Ovary (tissue), 3 donors: ENCODE measurements around the gene JAG2.

Experiments
- EP300 ChIP-seq: sonication (generic); formaldehyde crosslinking; IDR thresholded peaks from one replicate; pipeline ENCODE4 v1.6.1; 2017; ENCODE audit warnings: antibody characterized with exemption
- POLR2A ChIP-seq: fragments of 450-650 bp; IDR thresholded peaks from one replicate; pipeline ENCODE4 v1.6.1; 2017; ENCODE audit warnings: antibody characterized with exemption, mild to moderate bottlenecking, moderate library complexity
- TF ChIP-seq, protein P1 (sequence below), 3 donors: fragments of 450-650 bp in 2 of 3; fragments of 200-600 bp in 1 of 3; IDR thresholded peaks; one replicate each; pipeline versions ENCODE4 v1.5.1 to v1.8.0; 2016 to 2022; ENCODE audit warnings: antibody characterized with exemption in 3 of 3, mild to moderate bottlenecking in 1 of 3
- donor health status: DM: no; HTN: no; CAD: no.

DNA sequence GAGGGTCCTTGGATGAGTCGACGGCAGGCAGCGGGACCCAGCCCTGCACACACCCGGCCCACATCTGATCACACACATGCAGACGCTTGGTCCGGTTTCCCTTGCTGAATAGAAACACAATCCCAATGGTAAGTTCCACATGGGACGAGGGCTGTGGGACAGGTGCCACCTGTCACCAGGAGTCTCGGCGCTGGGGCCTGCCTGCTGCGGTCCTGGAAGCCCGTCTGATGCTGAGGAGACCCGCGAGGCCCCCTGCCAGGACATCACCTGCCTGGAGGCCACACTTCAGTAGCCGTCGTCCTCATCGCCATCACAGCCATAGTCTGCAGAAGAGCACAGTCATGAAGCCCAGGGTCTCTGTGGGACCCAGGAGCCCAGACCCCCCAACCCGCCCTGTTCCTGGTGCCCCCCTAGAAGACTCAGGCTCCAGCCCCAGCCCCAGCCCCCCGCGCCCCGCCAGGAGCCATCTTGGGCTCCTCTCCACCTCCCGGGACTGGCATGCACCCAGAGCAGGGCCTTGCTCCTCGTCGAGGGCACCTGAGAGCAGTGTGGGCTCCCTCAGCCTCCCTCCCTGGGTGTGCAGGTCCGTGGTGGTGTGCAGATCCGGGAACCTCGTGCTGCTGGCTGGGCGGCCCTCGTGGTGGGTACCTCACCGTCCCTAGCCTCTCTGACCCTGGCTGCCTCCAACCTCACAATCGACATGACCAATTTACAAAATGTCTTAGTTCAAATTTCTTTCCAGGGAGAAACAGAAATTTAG is 41.9 kb upstream of the JAG2 start:
- TF ChIP-seq POLR2A (no peak), EP300 (no peak)
- TF ChIP-seq, protein P1, sequence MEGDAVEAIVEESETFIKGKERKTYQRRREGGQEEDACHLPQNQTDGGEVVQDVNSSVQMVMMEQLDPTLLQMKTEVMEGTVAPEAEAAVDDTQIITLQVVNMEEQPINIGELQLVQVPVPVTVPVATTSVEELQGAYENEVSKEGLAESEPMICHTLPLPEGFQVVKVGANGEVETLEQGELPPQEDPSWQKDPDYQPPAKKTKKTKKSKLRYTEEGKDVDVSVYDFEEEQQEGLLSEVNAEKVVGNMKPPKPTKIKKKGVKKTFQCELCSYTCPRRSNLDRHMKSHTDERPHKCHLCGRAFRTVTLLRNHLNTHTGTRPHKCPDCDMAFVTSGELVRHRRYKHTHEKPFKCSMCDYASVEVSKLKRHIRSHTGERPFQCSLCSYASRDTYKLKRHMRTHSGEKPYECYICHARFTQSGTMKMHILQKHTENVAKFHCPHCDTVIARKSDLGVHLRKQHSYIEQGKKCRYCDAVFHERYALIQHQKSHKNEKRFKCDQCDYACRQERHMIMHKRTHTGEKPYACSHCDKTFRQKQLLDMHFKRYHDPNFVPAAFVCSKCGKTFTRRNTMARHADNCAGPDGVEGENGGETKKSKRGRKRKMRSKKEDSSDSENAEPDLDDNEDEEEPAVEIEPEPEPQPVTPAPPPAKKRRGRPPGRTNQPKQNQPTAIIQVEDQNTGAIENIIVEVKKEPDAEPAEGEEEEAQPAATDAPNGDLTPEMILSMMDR (IDR thresholded peaks at IDR 0.05), result no peak
